HCT116 (cell line): ENCODE results near the gene RAB27A. TPM values are rescaled to one million over a fixed set of nuclear protein-coding genes. Genes with fewer than 3 reads are reported as not detected.

ENCODE experiments used
- ATAC-seq: fragments of 200-7000 bp; cut with Tn5 transposase; 2 replicates; pipeline ENCODE4 v1.9.1; 2020; ENCODE audit warnings: mild to moderate bottlenecking, moderate library complexity
- BruUV-seq: library from RNA; stranded (reverse); fragments of 400-500 nt; replicated peaks from 2 replicates; lab custom pipeline; 2021; lab: Mats Ljungman, UMichigan
- CTCF ChIA-PET: fragments of 300-600 bp; sonication (Branson Sonifier 250); formaldehyde crosslinking; loops from one replicate; lab custom pipeline; 2021; ENCODE audit warnings: antibody characterized with exemption; lab: Charles Lee
- POLR2A ChIA-PET: fragments of 300-600, 350-600 bp; sonication (Branson Sonifier 250); formaldehyde crosslinking; loops from one replicate; lab custom pipeline; 2021; ENCODE audit warnings: antibody characterized with exemption; lab: Charles Lee
- RAD21 ChIA-PET, 2 experiments: fragments of 300-600 bp; sonication (Branson Sonifier 250); formaldehyde crosslinking; loops; one replicate each; lab custom pipeline; 2023; ENCODE audit warnings: low total read pairs in 2 of 2; ENCODE audit not compliant: uncharacterized antibody in 2 of 2, unreplicated experiment in 2 of 2, low non-redundant PET in 1 of 2; lab: Charles Lee
- DNase-seq: peaks from one replicate; pipeline ENCODE4 v3.0.0-alpha.2; 2010; ENCODE audit warnings: low read depth, low spot score
- H2AFZ ChIP-seq: fragments of 200-600 bp; shearing (Covaris generic), sonication (generic); 2 replicates; pipeline ENCODE4 v1.6.1; 2017; ENCODE audit warnings: low read depth, mixed run types, mixed read lengths, antibody characterized with exemption, low read length; ENCODE audit not compliant: poor library complexity, severe bottlenecking
- H3K27ac ChIP-seq: 2 replicates; pipeline ENCODE4 v1.5.1; 2012; ENCODE audit warnings: low read depth, low read length
- H3K27me3 ChIP-seq: fragments of 200-600 bp; sonication (generic); 2 replicates; pipeline ENCODE4 v1.6.1; 2016; ENCODE audit warnings: mixed run types, low read length, mixed read lengths; ENCODE audit not compliant: insufficient read depth
- H3K36me3 ChIP-seq, 2 experiments: fragments of 200-500 bp in 1 of 2; fragments of 200-600 bp in 1 of 2; sonication (Bioruptor generic) in 1 of 2; sonication (generic) in 1 of 2; 2 replicates each; pipeline versions ENCODE4 v1.5.1 to v1.6.1; 2014 to 2016; ENCODE audit warnings: low read length in 2 of 2, inconsistent platforms in 1 of 2, mixed read lengths in 1 of 2, mixed run types in 1 of 2; ENCODE audit not compliant: insufficient read depth in 2 of 2, control insufficient read depth in 1 of 2
- H3K4me1 ChIP-seq, 2 experiments: fragments of 200-600 bp in 1 of 2; sonication (generic) in 1 of 2; 2 replicates each; pipeline versions ENCODE4 v1.5.1 to v1.6.1; 2012 to 2017; ENCODE audit warnings: low read length in 2 of 2, inconsistent platforms in 1 of 2, mild to moderate bottlenecking in 1 of 2, mixed read lengths in 1 of 2, mixed run types in 1 of 2, moderate library complexity in 1 of 2; ENCODE audit not compliant: insufficient read depth in 2 of 2, control insufficient read depth in 1 of 2
- H3K4me2 ChIP-seq: fragments of 200-600 bp; sonication (generic); 2 replicates; pipeline ENCODE4 v1.6.1; 2017; ENCODE audit warnings: mixed run types, low read length, mixed read lengths
- H3K4me3 ChIP-seq, 2 experiments: fragments of 200-600 bp in 1 of 2; sonication (generic) in 1 of 2; replicated peaks in 1 of 2; 2 replicates each; pipeline ENCODE4 v1.5.1; 2011 to 2016; ENCODE audit warnings: low read length in 2 of 2, control low read depth in 1 of 2, low read depth in 1 of 2, mild to moderate bottlenecking in 1 of 2, mixed read lengths in 1 of 2, mixed run types in 1 of 2
- H3K79me2 ChIP-seq: fragments of 200-600 bp; sonication (generic); 2 replicates; pipeline ENCODE4 v1.6.1; 2017; ENCODE audit warnings: mild to moderate bottlenecking, mixed run types, low read length, moderate library complexity, mixed read lengths; ENCODE audit not compliant: insufficient read depth
- H3K9ac ChIP-seq: fragments of 200-600 bp; sonication (generic); 2 replicates; pipeline ENCODE4 v1.6.1; 2016; ENCODE audit warnings: low read length, mixed read lengths
- H3K9me2 ChIP-seq: fragments of 200-600 bp; sonication (generic), shearing (Covaris generic); 2 replicates; pipeline ENCODE4 v1.6.1; 2017; ENCODE audit warnings: mixed run types, mild to moderate bottlenecking, moderate library complexity; ENCODE audit not compliant: insufficient read depth
- H3K9me3 ChIP-seq, 2 experiments: fragments of 200-500 bp in 1 of 2; fragments of 200-600 bp in 1 of 2; sonication (Bioruptor generic) in 1 of 2; sonication (generic) in 1 of 2; 2 replicates each; pipeline ENCODE4 v1.6.1; 2014 to 2017; ENCODE audit warnings: low read length in 2 of 2, mixed read lengths in 2 of 2, inconsistent platforms in 1 of 2, low read depth in 1 of 2, mild to moderate bottlenecking in 1 of 2, mixed run types in 1 of 2, moderate library complexity in 1 of 2; ENCODE audit not compliant: control insufficient read depth in 1 of 2, insufficient read depth in 1 of 2
- H4K20me1 ChIP-seq: fragments of 200-600 bp; sonication (generic), shearing (Covaris generic); 2 replicates; pipeline ENCODE4 v1.6.1; 2017; ENCODE audit warnings: mixed run types, mild to moderate bottlenecking, moderate library complexity; ENCODE audit not compliant: insufficient read depth
- ATF3 ChIP-seq: IDR thresholded peaks from 2 replicates; pipeline ENCODE4 v1.6.1; 2012
- CEBPB ChIP-seq: IDR thresholded peaks from 2 replicates; pipeline ENCODE4 v1.6.1; 2012; ENCODE audit warnings: low read depth
- CTCF ChIP-seq, 3 experiments: fragments of 200-600 bp in 1 of 3; sonication (generic) in 1 of 3; IDR thresholded peaks in 2 of 3; conservative IDR thresholded peaks in 1 of 3; 2 replicates each; pipeline ENCODE4 v1.5.1; 2012 to 2017; ENCODE audit warnings: low read depth in 2 of 3, low read length in 2 of 3, antibody characterized with exemption in 1 of 3, borderline replicate concordance in 1 of 3, control low read depth in 1 of 3, mild to moderate bottlenecking in 1 of 3, mixed read lengths in 1 of 3, mixed run types in 1 of 3, moderate library complexity in 1 of 3; ENCODE audit not compliant: insufficient read depth in 1 of 3
- EGR1 ChIP-seq: IDR thresholded peaks from 2 replicates; pipeline ENCODE4 v1.6.1; 2012; ENCODE audit warnings: low read depth
- FOSL1 ChIP-seq: IDR thresholded peaks from 2 replicates; pipeline ENCODE4 v1.6.1; 2012; ENCODE audit warnings: low read depth
- JUND ChIP-seq: IDR thresholded peaks from 2 replicates; pipeline ENCODE4 v1.6.1; 2012
- POLR2A ChIP-seq: IDR thresholded peaks from 2 replicates; pipeline ENCODE4 v1.7.0; 2011; ENCODE audit warnings: borderline replicate concordance; ENCODE audit not compliant: insufficient read depth, insufficient read length; ENCODE audit errors: extremely low read depth
- POLR2AphosphoS5 ChIP-seq: IDR thresholded peaks from 2 replicates; pipeline ENCODE4 v1.6.1; 2011; ENCODE audit warnings: mild to moderate bottlenecking, low read depth, low read length, moderate library complexity
- SIN3A ChIP-seq: IDR thresholded peaks from 2 replicates; pipeline ENCODE4 v1.6.1; 2012; ENCODE audit warnings: low read depth
- SRF ChIP-seq: IDR thresholded peaks from 2 replicates; pipeline ENCODE4 v1.6.1; 2012; ENCODE audit warnings: low read depth
- ZBTB33 ChIP-seq: IDR thresholded peaks from 2 replicates; pipeline ENCODE4 v1.6.1; 2011; ENCODE audit warnings: mild to moderate bottlenecking, low read length, moderate library complexity; ENCODE audit not compliant: insufficient replicate concordance; ENCODE audit errors: extremely low read depth
- ZNF274 ChIP-seq: fragments of 200-500 bp; sonication (Bioruptor generic); IDR thresholded peaks from 2 replicates; pipeline ENCODE4 v1.6.1; 2014; ENCODE audit warnings: mild to moderate bottlenecking, low read depth, low read length, inconsistent platforms
- intact Hi-C: fragments of 100-400 bp; cut with micrococcal nuclease; formaldehyde crosslinking; loops from 2 replicates; pipeline ENCODE4 v1.10.0; 2022
- total RNA-seq: library from RNA; stranded (reverse); gene quantifications from one replicate; pipeline ENCODE4 v1.2.1, GENCODE V29; 2021; ENCODE audit not compliant: unreplicated experiment
- TF ChIP-seq, protein P1 (sequence below): IDR thresholded peaks from 2 replicates; pipeline ENCODE4 v1.6.1; 2012
- TF ChIP-seq, protein P2 (sequence below): IDR thresholded peaks from 2 replicates; pipeline ENCODE4 v1.6.1; 2012; ENCODE audit warnings: low read depth

The RAB27A gene
- total RNA-seq, 1 experiment from 2014 or later, result 8.8 TPM

DNA sequence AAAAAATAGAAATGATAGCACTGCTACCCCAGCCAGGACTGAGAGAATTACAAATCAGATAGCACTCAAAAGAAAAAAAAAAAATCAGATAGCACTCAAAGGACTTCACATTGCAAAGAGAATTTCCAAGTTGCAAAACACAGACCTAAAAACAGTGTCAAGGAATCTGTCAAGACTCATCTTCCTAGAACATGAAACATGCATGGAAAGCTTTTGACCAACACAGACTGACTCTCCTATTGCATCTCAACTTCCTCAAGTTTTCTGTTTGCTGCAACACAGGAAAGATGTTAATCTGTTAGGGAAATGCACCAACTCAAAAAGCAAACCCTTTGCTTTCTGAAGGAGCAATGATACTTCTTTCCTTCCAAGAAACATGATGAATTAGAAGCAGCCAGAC, 42.3 kb downstream of the RAB27A start:
- DNase-seq, result no peak
- no peak overlapping the region for H3K27ac ChIP-seq
- no peaks in the 10 kb centered on the region; a peak in 1 of 4 replicates for H3K9me3 ChIP-seq
- POLR2A ChIA-PET, result no interaction called here
- TF ChIP-seq POLR2A, result no peak
- no peak for TF ChIP-seq SRF
- TF ChIP-seq, protein P1, sequence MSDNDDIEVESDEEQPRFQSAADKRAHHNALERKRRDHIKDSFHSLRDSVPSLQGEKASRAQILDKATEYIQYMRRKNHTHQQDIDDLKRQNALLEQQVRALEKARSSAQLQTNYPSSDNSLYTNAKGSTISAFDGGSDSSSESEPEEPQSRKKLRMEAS, result no peak
- H2AFZ ChIP-seq, result no peak overlapping the region
- H3K36me3 ChIP-seq, result no peaks in the 10 kb centered on the region
- H4K20me1 ChIP-seq, result no peaks in the 10 kb centered on the region
- intact Hi-C loops, result no loop called here
- no peaks in the 10 kb centered on the region for H3K9me2 ChIP-seq
- no peak overlapping the region for H3K4me3 ChIP-seq
- no peaks in the 10 kb centered on the region for H3K79me2 ChIP-seq
- no peak overlapping the region for H3K4me2 ChIP-seq
- H3K27me3 ChIP-seq, result no peaks in the 10 kb centered on the region
- BruUV-seq, result no TSS peak
- CTCF ChIA-PET, result no interaction called here
- H3K9ac ChIP-seq, result no peak overlapping the region
- H3K4me1 ChIP-seq, result no peaks in the 10 kb centered on the region
- ATAC-seq, result no peak
- RAD21 ChIA-PET, result no interaction called here

DNA sequence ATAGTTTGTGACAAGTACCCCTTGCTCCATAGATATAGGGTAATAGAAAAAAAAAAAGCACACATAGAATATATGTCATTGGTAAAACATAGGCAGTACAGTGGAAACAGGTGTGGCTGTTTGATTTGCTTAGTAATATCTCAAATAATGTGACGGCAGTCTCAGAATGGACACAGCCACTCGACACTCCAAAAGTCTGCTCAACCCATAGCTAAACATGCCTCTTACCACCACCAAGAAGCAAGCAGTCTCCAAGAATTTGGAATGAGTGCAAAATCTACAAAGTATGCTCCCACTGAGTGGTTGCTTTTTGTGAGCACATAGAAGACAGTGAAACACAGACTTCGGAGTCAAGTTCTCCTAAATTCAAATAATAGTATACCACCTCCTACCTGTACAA, 43.0 kb downstream of the RAB27A start:
- H3K27ac ChIP-seq, result no peak overlapping the region
- no peaks in the 10 kb centered on the region for H3K9me2 ChIP-seq
- no peaks in the 10 kb centered on the region for H3K79me2 ChIP-seq
- no peak overlapping the region for H3K4me3 ChIP-seq
- no peaks in the 10 kb centered on the region; a peak in 1 of 4 replicates for H3K9me3 ChIP-seq
- ChIA-PET CTCF (no interaction called here), POLR2A (no interaction called here), RAD21 (no interaction called here)
- H3K36me3 ChIP-seq, result no peaks in the 10 kb centered on the region
- no peaks in the 10 kb centered on the region for H3K27me3 ChIP-seq
- no peak overlapping the region for H2AFZ ChIP-seq
- DNase-seq (no peak), ATAC-seq (no peak)
- H4K20me1 ChIP-seq, result no peaks in the 10 kb centered on the region
- H3K4me2 ChIP-seq, result no peak overlapping the region
- intact Hi-C loops, result no loop called here
- H3K4me1 ChIP-seq, result no peaks in the 10 kb centered on the region
- no peak overlapping the region for H3K9ac ChIP-seq
- no TSS peak for BruUV-seq
- TF ChIP-seq, protein P2, sequence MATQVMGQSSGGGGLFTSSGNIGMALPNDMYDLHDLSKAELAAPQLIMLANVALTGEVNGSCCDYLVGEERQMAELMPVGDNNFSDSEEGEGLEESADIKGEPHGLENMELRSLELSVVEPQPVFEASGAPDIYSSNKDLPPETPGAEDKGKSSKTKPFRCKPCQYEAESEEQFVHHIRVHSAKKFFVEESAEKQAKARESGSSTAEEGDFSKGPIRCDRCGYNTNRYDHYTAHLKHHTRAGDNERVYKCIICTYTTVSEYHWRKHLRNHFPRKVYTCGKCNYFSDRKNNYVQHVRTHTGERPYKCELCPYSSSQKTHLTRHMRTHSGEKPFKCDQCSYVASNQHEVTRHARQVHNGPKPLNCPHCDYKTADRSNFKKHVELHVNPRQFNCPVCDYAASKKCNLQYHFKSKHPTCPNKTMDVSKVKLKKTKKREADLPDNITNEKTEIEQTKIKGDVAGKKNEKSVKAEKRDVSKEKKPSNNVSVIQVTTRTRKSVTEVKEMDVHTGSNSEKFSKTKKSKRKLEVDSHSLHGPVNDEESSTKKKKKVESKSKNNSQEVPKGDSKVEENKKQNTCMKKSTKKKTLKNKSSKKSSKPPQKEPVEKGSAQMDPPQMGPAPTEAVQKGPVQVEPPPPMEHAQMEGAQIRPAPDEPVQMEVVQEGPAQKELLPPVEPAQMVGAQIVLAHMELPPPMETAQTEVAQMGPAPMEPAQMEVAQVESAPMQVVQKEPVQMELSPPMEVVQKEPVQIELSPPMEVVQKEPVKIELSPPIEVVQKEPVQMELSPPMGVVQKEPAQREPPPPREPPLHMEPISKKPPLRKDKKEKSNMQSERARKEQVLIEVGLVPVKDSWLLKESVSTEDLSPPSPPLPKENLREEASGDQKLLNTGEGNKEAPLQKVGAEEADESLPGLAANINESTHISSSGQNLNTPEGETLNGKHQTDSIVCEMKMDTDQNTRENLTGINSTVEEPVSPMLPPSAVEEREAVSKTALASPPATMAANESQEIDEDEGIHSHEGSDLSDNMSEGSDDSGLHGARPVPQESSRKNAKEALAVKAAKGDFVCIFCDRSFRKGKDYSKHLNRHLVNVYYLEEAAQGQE, result no peak
- TF ChIP-seq CEBPB (no peak), ATF3 (no peak), ZNF274 (no peak), FOSL1 (no peak), SIN3A (no peak), ZBTB33 (no peak), JUND (no peak), EGR1 (no peak), POLR2AphosphoS5 (no peak), CTCF (IDR thresholded peaks at IDR 0.05 in 2 of 3, conservative IDR thresholded peaks at IDR 0.05 in 1 of 3; ENCODE audit: borderline replicate concordance in 1 of 3, insufficient read depth in 1 of 3, low read depth in 2 of 3, low read length in 2 of 3) (no peak)
